Measurements from ENCODE around the gene OGFOD3. TPM values are rescaled to one million over a fixed set of nuclear protein-coding genes. Genes with fewer than 3 reads are reported as not detected.

The OGFOD3 gene
- total RNA-seq, 1 donor from 2014 or later = 36.7 TPM

- no peak for DNase-seq (ENCODE audit: low read depth, low spot score)
Observed at GRCh38 chr17:82446649-82447048, 28.3 kb upstream of the OGFOD3 start.

DNA sequence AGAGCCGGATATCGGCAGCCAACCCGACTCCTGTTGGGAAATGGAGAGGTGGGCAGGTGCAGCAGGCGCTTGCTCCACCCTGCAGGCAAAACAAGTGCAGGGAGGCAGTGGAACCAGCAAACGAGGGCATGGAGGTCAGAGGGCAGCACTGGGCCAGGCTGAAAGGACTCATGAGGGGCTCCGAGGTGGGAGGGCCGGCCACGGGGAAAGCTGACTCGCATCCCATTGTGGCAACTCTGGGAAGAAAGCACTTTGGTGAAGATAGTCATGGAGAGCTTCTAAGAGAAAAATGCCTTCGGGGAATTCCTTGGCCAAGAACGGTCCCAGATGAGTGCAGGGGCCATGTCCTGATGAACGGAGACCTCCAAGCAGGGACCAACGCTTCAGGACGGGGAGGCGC is 27.7 kb upstream of the OGFOD3 start:
- no peak for DNase-seq (ENCODE audit: low read depth, low spot score)

DNA sequence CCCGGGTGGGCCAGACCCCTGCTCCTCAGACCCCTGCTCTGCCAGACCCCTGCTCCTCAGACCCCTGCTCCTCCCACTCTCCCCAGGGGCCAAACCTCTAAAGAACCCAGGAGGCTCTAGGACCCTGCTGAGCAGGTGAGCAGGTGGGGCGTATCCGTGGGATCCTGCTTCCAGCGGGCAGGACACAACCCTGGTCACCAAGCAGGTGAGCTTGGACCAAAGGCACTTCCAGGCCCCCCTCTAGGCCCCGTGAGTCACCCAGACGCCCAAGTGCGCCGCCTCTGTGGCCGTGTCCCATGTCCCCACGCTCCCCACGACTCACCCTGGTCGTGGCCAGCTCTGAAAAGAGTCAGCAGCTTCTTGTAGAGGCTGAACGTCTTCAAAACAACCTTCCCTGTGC is 27.2 kb upstream of the OGFOD3 start:
- no peak for DNase-seq (ENCODE audit: low read depth, low spot score)

GRCh38 chr17:82444941-82445521 is 26.6 kb upstream of the OGFOD3 start:
- no peak for DNase-seq (ENCODE audit: low read depth, low spot score)

DNA sequence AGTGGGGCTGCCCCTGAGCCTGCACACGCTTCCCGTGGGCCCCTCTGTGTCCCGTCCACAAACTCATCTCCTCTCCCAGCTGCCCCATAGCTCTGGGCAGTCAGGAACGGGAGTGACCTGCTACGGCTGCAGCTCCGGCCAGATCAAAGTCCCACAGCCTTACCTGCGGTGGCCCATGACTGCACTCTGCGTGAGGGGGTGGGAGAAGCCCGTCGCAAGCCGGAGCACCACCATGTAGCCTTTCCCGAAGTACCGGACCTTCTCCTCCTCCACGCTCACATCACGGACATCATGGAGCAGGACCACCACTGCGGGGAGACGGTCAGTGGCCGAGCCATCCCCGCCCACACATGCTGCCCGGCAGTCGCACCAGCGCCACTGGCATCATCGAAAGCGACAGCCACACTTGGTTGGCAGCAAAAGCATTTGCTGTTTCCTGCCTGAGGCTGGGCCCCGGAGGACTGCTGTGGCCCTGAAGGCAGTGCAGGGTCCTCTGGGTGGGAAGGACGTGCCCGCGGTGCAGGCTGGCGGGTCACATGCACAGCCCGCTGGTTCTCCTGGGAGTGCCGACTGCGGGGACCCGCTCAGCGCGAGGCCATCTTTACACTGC is 26.0 kb upstream of the OGFOD3 start:
- DNase-seq (ENCODE audit: low read depth, low spot score) = no peak

DNA sequence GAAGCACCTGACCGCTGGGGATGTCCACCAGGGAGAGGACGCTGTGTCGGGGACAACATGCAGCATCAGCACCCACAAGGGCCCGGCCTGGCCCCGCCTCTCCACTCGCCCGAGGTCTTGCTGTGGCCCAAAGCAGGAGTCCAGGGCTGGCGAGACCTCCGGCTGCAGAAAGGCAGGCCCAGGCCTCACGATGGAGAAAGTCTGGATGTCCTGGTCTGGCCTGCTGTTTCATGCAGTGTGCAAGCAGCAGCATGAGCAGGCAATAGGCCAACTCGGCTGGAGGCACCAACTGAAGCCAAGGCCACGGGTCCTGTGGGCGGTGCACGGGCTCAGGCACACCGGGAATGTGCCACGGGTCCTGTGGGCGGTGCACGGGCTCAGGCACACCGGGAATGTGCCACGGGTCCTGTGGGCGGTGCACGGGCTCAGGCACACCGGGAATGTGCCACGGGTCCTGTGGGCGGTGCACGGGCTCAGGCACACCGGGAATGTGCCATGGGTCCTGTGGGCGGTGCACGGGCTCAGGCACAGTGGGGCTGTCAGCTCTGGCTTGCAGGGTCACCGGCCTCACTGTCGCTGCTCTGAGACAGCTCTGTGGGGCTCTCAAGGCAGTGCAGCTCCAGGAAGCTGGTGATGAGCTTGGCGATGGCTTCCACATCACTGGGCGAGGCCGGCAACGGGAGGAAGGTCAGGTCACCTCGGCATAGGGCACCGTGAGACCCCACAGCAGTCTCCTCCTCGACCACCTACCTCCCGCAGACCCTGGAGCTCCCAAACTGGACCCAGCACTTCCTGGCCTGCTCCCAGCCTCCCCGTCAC is 25.3 kb upstream of the OGFOD3 start:
- DNase-seq (ENCODE audit: low read depth, low spot score) = no peak

GRCh38 chr17:82442643-82443464 is 24.5 kb upstream of the OGFOD3 start:
- DNase-seq (ENCODE audit: low read depth, low spot score) = no peak

DNA sequence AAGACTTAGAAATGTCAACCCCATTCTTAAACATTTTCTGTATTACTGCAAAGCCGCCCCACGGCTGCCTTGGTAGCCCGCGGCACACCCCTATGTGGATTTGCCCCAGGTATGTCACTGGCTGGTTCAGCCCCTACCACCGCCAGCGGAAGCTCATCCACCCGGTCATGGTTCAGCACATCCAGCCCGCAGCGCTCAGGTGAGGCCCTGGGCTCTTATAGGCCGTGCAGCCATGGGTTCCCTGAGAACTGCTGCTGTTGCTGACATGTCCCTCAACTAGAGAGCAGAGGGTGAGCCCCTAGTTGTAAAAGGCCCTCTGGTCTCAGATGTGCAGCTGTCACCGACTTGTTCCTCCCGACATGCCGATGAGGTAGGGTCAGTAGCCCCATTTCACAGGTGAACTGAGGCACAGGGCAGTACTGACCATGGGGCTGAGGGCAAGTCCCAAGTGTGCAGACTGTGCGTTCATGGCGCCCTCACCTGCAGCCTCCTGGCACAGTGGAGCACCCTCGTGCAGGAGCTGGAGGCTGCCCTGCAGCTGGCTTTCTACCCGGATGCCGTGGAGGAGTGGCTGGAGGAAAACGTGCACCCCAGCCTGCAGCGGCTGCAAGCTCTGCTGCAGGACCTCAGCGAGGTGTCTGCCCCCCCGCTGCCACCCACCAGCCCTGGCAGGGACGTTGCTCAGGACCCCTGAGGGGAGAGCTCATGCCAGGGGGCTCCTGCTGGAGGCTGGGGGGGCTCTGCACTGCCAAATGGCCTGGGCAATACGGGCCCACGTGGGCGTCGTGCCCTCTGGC is 23.5 kb upstream of the OGFOD3 start:
- DNase-seq (ENCODE audit: low read depth, low spot score) = no peak

DNA sequence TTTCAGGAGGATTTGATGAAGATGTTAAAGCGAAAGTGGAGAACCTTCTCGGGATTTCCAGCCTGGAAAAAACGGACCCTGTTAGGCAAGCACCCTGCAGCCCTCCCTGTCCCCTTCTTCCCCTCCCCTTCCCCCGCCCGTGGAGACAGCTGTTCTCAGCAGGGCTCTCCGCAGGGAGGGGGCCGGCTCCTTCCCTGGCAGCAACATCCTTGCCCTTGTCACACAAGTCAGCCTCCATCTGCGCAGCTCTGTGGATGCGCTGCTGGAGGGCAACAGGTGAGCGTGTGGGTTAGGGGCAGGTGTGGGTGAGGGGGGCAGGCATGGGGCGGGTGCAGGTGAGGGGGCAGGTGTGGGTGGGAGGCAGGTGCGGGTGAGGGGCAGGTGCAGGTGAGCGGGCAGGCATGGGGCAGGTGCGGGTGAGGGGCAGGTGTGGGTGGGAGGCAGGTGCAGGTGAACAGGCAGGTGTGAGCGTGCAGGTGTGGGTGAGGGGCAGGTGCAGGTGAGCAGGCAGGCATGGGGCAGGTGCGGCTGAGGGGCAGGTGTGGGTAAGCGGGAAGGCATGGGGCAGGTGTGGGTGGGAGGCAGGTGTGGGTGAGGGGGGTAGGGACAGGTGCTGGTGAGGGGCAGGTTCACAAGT is 22.7 kb upstream of the OGFOD3 start:
- no peak for DNase-seq (ENCODE audit: low read depth, low spot score)

- no peak for DNase-seq (ENCODE audit: low read depth, low spot score)
Observed at GRCh38 chr17:82440469-82440981, 22.1 kb upstream of the OGFOD3 start.

DNA sequence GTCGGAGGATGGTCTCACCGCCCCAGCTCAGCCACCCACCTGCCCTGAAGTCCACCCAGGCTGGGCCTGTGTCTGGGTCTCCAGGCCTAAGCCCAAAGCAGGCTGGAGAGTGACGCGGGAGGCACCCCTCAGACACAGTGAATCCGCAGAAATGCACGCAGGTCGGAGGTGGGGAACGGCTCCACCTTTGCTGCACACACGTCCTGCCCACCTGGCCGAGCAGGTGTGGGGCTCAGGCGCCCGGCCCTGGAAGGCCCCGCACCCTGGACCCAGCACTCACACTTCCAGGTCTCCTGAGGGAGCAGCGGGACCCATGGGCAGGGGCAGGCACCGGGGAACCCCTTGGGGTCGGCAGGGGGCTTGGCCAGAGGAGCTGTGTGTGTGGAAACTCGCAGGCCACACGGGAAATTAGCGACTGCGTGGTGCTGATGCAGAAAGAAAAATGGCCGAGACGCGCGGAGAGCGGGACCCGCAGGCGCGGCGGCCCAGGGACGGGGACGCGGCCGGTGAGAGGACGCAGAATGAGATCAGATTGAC is 21.5 kb upstream of the OGFOD3 start:
- no peak for DNase-seq (ENCODE audit: low read depth, low spot score)

DNA sequence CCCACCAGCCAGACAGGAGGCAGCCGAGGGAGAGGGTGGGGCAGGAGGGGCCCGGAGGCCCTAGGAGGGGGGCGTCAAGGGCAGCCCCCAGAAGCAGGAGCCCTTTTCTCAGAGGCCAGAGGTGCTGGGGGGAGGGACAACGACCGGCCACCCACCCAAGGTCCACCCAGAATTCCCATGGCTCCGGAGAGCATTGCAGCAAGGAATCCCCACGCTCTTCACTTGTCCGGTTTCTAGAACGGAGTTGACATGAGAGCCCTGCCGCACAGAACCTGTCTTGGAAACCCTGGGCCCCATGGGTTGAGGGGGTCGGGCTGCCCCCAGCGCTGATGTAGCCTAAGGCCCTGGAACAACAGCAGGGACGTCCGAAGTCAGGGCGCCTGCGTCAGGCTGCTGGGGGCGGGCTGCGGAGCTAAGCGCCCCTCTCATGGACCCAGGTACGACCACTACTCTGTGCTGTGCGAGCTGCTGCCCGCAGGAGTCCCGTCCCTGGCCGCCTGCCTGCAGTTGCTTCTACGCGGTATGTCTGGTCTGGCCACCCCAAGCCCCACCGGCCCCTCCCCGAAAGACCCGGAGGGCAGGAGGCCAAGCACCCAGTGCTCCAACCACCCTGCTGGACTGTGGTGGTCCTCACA is 20.9 kb upstream of the OGFOD3 start:
- DNase-seq (ENCODE audit: low read depth, low spot score) = no peak

DNA sequence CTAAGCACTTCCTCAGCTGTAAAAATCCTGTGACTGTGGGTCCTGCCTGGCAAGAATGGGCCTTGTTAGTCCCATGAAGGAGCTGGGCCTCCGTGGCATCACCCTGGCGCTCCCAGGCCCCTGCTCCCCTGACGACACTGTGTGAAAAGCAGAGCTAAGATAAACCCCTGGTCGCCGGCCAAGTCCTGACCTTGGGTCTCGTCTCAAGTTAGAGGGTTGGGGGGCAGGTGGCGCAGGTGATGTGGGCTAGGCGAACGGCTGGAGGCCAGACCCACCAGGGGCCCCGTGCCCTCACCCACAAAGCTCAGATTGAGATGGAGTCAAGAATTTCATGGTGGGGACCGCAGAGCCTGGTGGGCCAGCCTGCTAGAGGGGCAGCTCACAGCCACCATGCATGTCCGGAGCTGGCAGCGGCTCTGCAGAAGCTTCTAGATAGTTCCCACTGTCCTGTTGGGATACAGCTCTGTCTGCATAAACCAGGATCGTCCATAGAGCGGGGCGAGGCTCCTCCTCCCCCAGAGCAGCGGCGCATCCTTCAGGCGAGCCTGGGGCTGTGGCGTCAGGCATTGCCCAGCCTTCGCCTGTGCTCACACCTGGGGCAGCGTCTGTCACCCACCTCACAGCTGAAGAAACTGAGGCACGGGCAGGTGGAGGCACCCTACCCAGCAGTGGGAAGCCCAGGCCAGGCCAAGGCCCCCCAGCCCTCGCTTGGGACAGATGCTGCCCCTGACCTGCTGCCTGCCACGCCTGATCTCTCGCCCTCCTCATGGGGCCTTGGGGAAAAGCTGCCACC is 20.2 kb upstream of the OGFOD3 start:
- no peak for DNase-seq (ENCODE audit: low read depth, low spot score)

GRCh38 chr17:82437325-82437668 is 18.9 kb upstream of the OGFOD3 start:
- DNase-seq (ENCODE audit: low read depth, low spot score) = no peak

DNA sequence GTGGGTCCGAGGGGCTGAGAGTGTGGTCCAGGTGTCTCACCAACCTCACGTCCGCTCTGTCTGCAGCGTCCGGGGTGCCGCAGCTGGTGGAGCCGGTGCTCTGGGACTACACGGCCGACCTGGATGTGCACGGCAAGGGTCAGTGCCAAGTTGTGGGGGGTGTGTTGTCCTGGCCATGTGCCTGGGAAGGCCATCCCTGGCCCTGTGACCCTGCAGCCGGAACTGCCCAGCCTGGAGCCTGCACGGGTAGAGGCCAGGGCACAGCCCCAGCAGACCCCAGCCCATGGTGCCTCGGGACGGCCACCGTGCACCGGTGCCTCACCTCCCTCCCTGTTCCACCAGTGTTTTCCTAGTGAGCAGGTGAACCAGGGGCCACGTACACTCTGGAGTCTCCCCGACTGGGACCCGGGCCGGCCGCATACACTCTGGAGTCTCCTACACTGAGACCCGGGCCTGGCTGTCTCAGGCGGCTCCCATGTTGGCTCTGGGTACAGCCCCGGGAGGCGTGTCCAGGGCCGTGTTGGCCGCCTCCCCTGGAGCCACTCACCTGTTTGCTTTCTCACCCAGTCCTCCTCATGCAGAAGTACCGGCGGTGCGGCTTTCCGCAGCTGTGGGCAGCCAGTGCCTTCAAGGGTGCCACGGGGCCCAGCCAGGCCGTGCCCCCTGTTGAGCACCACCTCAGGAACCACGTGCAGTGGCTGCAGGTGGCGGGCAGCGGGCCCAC is 18.4 kb upstream of the OGFOD3 start:
- no peak for DNase-seq (ENCODE audit: low read depth, low spot score)

DNA sequence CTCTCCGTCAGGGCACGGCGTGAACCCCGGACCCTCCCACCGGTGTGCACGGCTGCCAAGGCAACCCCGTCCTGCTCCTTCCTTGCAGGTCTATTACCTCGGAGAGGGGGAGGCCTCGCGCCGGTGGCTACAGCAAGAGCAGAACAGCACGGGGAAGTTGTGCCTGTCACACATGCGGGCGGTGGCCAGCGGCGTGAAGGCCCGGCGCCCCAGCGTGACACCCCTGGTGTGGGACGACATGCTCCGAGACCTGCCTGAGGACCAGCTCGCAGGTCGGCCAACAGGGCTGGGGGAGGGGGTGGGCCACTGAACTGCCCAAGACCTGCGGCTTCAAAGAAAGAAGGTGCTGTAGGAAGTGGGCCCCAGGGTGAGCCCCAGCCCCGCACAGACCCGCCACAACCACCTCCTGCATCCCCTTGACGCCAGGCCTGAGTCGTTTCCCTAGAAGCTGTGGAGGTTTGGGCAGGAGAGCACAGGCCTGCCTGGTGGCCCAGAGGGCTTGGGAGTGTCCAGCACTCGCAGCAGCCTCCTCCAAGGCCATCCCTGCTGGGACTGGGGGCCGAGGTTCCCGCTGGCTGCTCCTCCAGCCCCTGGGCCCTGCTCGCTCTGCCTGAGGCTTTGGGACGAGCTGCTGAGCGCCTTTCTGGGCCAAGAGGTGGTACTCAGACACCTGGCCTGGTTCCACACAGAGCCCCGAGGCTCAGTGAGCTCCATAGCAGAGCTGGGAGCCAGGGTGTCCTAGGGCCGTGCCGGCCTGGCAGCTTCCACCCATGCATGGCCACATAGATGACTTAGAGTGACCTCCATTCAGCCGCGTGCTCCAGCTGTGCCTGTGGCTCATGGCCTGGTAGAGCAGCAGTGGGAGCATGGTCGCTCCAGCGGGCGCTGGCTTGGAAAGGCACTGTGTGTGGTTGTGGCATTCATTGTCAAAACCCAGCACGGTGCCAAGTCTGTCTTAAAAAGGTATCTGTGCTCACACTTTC is 17.5 kb upstream of the OGFOD3 start:
- no peak for DNase-seq (ENCODE audit: low read depth, low spot score)

DNA sequence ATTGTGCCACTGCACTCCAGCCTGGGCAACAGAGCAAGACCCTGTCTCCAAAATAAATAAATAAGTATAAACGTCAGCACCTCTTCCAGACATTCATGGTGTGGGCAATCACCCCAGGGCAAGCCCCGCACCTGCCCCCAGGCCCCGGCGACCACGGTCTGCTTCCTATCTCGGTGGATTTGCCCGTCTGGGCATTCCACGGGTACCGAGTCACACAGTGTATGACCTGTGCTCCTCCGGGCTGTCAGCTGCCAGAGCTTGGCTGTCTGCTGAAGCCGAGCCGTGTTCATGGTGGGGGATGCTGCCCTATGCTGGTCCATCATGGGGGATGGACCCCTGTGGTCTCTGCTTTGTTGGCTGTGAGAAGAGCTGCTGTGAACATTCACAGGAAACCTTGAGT is 16.7 kb upstream of the OGFOD3 start:
- no peak for DNase-seq (ENCODE audit: low read depth, low spot score)

All from pulmonary artery endothelial cell (primary cell).